Effector memory CD4-positive, alpha-beta T cell (primary cell): ENCODE measurements around the gene DNASE1L1.

Experiments
- DNase-seq, 3 donors: peaks; one replicate each; pipeline ENCODE4 v3.0.0-alpha.2; 2020
- H3K27ac ChIP-seq: 2 replicates; pipeline ENCODE4 v1.7.0; 2013; ENCODE audit warnings: mild to moderate bottlenecking, low read length, moderate library complexity; ENCODE audit not compliant: insufficient read depth, poor library complexity, severe bottlenecking
- H3K27me3 ChIP-seq: replicated peaks from 2 replicates; pipeline ENCODE4 v1.7.0; 2013; ENCODE audit warnings: mild to moderate bottlenecking, low read length; ENCODE audit not compliant: insufficient read depth, control insufficient read depth, poor library complexity, severe bottlenecking
- H3K36me3 ChIP-seq: 2 replicates; pipeline ENCODE4 v1.7.0; 2013; ENCODE audit warnings: mild to moderate bottlenecking, low read length, moderate library complexity; ENCODE audit not compliant: control insufficient read depth, insufficient read depth
- H3K4me1 ChIP-seq: 2 replicates; pipeline ENCODE4 v1.7.0; 2013; ENCODE audit warnings: low read length, mild to moderate bottlenecking; ENCODE audit not compliant: control insufficient read depth, insufficient read depth, poor library complexity, severe bottlenecking
- H3K4me3 ChIP-seq: 2 replicates; pipeline ENCODE4 v1.7.0; 2013; ENCODE audit warnings: low read length, low read depth, mild to moderate bottlenecking; ENCODE audit not compliant: insufficient read depth, poor library complexity, severe bottlenecking
- H3K9me3 ChIP-seq: 2 replicates; pipeline ENCODE4 v1.7.0; 2013; ENCODE audit warnings: mild to moderate bottlenecking, low read length, moderate library complexity; ENCODE audit not compliant: control insufficient read depth

The DNASE1L1 gene

DNA sequence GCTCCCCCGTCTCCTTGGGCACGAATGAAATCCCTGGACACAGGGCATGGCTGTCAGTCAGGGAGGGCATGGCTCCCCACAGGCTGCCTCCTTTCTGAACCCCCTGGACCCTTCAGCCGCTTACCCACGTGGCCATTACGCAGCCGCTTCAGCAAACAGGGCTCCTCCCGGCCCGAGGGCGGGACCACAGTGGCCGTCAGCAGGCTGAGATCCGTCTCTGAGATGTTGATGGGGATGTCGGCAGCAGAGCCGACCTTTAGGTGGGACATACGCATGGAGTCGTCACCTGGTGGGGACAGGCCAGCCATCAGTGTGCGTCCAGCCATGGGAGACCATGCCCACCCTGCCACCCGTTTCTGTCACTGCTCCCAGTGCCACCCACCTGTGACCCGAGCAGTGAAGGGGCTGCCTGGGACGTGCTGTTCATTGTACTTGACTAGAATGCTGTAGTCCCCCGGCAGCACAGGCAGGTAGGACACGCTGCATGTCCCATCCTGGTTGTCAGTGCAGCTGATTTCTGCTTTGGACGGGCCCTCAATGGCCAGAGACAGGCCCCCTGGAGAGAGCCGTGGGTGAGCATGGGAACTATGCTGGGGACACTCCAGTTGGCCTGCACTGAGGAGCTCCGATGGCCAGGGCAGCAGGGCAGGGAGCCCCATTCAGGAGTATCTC, 55.7 kb downstream of the DNASE1L1 start:
- no peak for DNase-seq
- Histone ChIP-seq H3K9me3 (no peaks in the 10 kb centered on the region), H3K4me1 (peaks cover 86% of the 10 kb centered on the region), H3K36me3 (peaks cover 88% of the 10 kb centered on the region), H3K4me3 (no peak overlapping the region), H3K27ac (no peak overlapping the region), H3K27me3 (no peaks in the 10 kb centered on the region)

DNA sequence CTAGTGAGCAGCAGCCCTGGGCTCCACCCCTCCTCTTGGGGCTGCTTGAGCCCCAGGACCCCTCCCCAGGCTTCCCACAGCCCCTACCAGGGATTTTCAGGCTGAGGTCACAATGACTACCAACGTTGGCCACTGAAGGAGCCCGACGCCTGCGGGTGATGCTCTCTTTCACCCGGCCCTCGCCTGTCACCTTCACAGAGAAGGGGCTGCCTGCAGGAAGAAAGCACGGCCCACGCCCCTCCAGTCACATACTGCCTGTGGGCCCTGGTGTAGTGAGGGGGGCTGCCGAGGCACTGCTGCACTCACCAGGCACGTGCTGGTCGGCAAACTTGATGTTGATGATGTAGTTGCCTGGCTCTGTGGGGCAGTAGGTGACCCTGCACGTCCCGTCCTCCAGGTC, 56.6 kb downstream of the DNASE1L1 start:
- DNase-seq: no peak
- H3K9me3 ChIP-seq: no peaks in the 10 kb centered on the region
- peaks cover 82% of the 10 kb centered on the region for H3K36me3 ChIP-seq
- no peak overlapping the region for H3K4me3 ChIP-seq
- peak overlapping the region; percentile 53 for H3K27ac ChIP-seq
- H3K27me3 ChIP-seq: no peaks in the 10 kb centered on the region
- peaks cover 83% of the 10 kb centered on the region for H3K4me1 ChIP-seq

DNA sequence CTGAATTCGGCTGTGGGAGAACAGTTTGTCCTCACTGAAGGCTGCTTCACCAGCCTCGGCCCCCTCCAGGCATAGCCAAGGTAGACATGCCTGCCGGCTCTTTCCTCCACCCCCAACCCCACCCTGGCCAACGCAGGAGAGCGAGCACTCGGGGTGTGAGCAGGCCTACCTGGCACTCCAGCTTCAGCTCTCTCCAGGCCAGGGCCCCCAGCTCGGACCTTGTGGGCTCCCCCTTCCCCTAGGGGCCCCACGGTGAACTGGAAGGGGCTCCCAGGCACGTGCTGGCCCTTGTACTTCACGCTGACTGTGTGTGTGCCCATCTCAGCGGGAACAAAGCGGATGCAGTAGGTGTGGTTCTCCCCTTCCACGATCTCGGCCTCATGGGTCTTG, 57.0 kb downstream of the DNASE1L1 start:
- no peak for DNase-seq
- Histone ChIP-seq H3K27me3 (no peaks in the 10 kb centered on the region), H3K9me3 (no peaks in the 10 kb centered on the region), H3K4me3 (peak overlapping the region; percentile 8), H3K36me3 (peaks cover 77% of the 10 kb centered on the region), H3K27ac (peak overlapping the region; percentile 53), H3K4me1 (peaks cover 86% of the 10 kb centered on the region)
